ENCODE data around the gene HDAC4. TPM values are rescaled to one million over a fixed set of nuclear protein-coding genes. Genes with fewer than 3 reads are reported as not detected.

The HDAC4 gene
- total RNA-seq, 1 donor from 2014 or later, result 46.2 TPM

DNA sequence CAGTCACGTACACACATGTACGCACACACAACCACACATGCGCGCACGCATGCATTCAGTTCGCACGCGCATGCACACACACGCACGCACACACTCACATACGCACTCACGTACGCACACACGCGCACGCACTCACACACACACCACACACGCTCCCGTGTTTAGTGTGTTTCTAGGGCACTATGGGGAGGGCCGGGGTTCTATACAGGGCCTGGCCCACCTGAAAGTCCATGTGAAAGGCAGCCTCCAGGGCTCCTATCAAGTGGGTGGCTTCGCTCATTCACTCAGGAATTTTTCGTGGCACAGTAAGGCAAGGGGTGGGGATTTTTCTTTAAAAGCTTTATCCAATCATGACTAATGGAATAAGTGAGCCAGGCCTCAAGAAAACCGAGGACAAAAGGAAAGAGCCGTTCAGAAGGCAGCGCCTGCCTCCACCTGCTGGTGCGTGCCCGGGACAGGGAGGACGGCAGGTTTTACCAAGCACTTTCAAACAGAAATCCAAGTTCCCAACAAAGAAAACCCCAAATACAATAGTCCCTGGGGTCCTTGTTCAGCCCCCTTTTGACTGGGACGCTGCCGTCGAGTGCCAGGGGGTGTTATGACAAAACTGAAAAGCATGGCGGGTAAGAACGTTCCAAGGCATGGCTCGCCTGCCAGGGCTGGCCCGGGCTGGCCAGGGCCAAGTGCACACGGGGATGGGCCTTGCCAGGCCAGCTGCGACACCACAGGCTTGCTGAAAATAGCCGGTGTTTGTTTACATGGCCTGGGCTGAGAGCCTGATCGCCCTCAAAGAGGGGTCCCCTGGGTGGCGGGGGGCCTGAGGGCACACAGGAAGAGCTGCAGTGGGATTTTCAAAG, 110.0 kb downstream of the HDAC4 start:
- Mint-ChIP-seq H3K36me3 (ENCODE audit: insufficient read depth) (no peaks in the 10 kb centered on the region), H3K9me3 (ENCODE audit: low read depth) (no peaks in the 10 kb centered on the region), H3K4me3 (ENCODE audit: low read depth) (no peak overlapping the region), H3K27me3 (no peaks in the 10 kb centered on the region), H3K27ac (peak overlapping the region; percentile 75), H3K4me1 (ENCODE audit: low read depth) (peaks cover 48% of the 10 kb centered on the region)
- no peak for DNase-seq (ENCODE audit: low spot score, unreplicated experiment)
- TF ChIP-seq, protein P1, sequence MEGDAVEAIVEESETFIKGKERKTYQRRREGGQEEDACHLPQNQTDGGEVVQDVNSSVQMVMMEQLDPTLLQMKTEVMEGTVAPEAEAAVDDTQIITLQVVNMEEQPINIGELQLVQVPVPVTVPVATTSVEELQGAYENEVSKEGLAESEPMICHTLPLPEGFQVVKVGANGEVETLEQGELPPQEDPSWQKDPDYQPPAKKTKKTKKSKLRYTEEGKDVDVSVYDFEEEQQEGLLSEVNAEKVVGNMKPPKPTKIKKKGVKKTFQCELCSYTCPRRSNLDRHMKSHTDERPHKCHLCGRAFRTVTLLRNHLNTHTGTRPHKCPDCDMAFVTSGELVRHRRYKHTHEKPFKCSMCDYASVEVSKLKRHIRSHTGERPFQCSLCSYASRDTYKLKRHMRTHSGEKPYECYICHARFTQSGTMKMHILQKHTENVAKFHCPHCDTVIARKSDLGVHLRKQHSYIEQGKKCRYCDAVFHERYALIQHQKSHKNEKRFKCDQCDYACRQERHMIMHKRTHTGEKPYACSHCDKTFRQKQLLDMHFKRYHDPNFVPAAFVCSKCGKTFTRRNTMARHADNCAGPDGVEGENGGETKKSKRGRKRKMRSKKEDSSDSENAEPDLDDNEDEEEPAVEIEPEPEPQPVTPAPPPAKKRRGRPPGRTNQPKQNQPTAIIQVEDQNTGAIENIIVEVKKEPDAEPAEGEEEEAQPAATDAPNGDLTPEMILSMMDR (IDR thresholded peaks at IDR 0.05; ENCODE audit: unreplicated experiment), result no peak

- H3K27ac Mint-ChIP-seq, result no peak overlapping the region
- no peak for DNase-seq (ENCODE audit: low spot score, unreplicated experiment)
- H3K4me3 Mint-ChIP-seq (ENCODE audit: low read depth), result no peak overlapping the region
- no peaks in the 10 kb centered on the region for H3K36me3 Mint-ChIP-seq (ENCODE audit: insufficient read depth)
- H3K9me3 Mint-ChIP-seq (ENCODE audit: low read depth), result no peaks in the 10 kb centered on the region
- no peaks in the 10 kb centered on the region for H3K27me3 Mint-ChIP-seq
- TF ChIP-seq, protein P1 (IDR thresholded peaks at IDR 0.05; ENCODE audit: unreplicated experiment), result no peak
- peaks cover 51% of the 10 kb centered on the region for H3K4me1 Mint-ChIP-seq (ENCODE audit: low read depth)
Observed at GRCh38 chr2:239289545-239289944, 111.3 kb downstream of the HDAC4 start.

DNA sequence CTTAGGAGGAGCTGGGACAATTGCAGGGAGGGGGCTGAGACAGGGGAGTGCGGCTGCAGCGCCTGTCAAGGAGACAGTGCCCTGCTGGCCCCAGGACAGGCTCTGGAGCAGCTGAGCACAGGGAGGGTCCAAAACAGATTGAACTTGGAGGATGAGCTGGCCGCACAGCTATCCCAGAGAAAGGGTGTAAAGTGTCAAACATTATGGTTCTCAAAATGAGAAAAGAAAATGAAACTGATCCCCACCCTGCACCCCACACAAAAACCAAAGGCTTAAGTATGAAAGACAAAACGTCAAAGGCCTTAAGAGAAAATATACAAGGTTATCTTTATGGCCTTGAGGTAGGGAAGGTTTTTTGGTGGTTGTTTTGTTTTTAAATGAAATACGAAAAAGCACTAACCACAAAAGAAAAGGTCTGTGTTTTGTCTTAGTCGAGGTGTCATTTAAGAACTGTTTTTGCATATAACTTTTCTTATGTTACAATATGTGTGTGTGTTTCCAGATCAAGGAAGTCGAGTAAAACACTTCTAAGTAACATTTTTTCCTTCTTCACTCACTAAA, 111.8 kb downstream of the HDAC4 start:
- Mint-ChIP-seq H3K4me1 (ENCODE audit: low read depth) (peaks cover 47% of the 10 kb centered on the region), H3K36me3 (ENCODE audit: insufficient read depth) (no peaks in the 10 kb centered on the region), H3K9me3 (ENCODE audit: low read depth) (no peaks in the 10 kb centered on the region), H3K27ac (no peak overlapping the region), H3K4me3 (ENCODE audit: low read depth) (no peak overlapping the region), H3K27me3 (no peaks in the 10 kb centered on the region)
- TF ChIP-seq, protein P1 (IDR thresholded peaks at IDR 0.05; ENCODE audit: unreplicated experiment), result no peak
- DNase-seq (ENCODE audit: low spot score, unreplicated experiment), result no peak

DNA sequence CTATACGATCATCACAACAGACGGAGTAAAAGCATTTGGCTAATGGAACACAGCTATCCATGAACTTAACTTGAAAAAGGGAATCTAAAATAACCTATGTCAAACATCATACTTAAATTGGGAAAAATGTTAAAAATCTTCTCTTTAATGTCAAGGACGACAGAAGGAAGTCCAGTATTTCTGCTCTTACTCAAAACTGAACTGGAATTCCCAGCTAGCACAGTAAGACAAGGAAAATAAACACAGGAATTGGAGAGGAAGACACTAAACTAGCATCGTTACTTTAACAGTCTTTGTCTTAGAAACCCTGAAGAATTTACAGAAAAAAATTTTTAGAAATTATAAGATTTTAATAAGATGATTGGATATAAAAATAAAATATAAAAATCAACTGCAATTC, 112.6 kb downstream of the HDAC4 start:
- Mint-ChIP-seq H3K4me1 (ENCODE audit: low read depth) (peaks cover 44% of the 10 kb centered on the region), H3K27me3 (no peaks in the 10 kb centered on the region), H3K9me3 (ENCODE audit: low read depth) (no peaks in the 10 kb centered on the region), H3K27ac (no peak overlapping the region), H3K36me3 (ENCODE audit: insufficient read depth) (no peaks in the 10 kb centered on the region), H3K4me3 (ENCODE audit: low read depth) (no peak overlapping the region)
- no peak for DNase-seq (ENCODE audit: low spot score, unreplicated experiment)
- TF ChIP-seq, protein P1 (IDR thresholded peaks at IDR 0.05; ENCODE audit: unreplicated experiment), result no peak

GRCh38 chr2:239287461-239287860, 113.4 kb downstream of the HDAC4 start:
- H3K4me1 Mint-ChIP-seq (ENCODE audit: low read depth), result peaks cover 42% of the 10 kb centered on the region
- no peaks in the 10 kb centered on the region for H3K36me3 Mint-ChIP-seq (ENCODE audit: insufficient read depth)
- H3K27me3 Mint-ChIP-seq, result no peaks in the 10 kb centered on the region
- no peaks in the 10 kb centered on the region for H3K9me3 Mint-ChIP-seq (ENCODE audit: low read depth)
- no peak overlapping the region for H3K27ac Mint-ChIP-seq
- H3K4me3 Mint-ChIP-seq (ENCODE audit: low read depth), result no peak overlapping the region
- no peak for DNase-seq (ENCODE audit: low spot score, unreplicated experiment)
- TF ChIP-seq, protein P1 (IDR thresholded peaks at IDR 0.05; ENCODE audit: unreplicated experiment), result no peak
